AG09309 (cell line): ENCODE data around the gene FZD4.

ENCODE experiments used
- DNase-seq: peaks from one replicate; pipeline ENCODE4 v3.0.0-alpha.2; 2010; ENCODE audit warnings: low read depth
- H3K4me3 ChIP-seq: 2 replicates; pipeline ENCODE4 v1.5.1; 2011; ENCODE audit warnings: mild to moderate bottlenecking, low read depth, low read length, moderate library complexity; ENCODE audit not compliant: control insufficient read depth
- CTCF ChIP-seq: IDR thresholded peaks from 2 replicates; pipeline ENCODE4 v1.5.1; 2011; ENCODE audit warnings: mild to moderate bottlenecking, low read depth, low read length, inconsistent platforms; ENCODE audit not compliant: insufficient read depth, control insufficient read depth; ENCODE audit errors: missing control alignments

Gene FZD4

GRCh38 chr11:86954269-86955110 lies 705 bp downstream of the FZD4 start:
- no peak for TF ChIP-seq CTCF
- H3K4me3 ChIP-seq = peak overlapping the region; percentile 75
- no peak for DNase-seq

- TF ChIP-seq CTCF = no peak
- DNase-seq = no peak
- no peak overlapping the region for H3K4me3 ChIP-seq
Measured at GRCh38 chr11:86952221-86952875, 2.8 kb downstream of the FZD4 start.

- TF ChIP-seq CTCF = no peak
- DNase-seq = no peak
- H3K4me3 ChIP-seq = no peak overlapping the region
Measured at GRCh38 chr11:86951706-86952105, 3.5 kb downstream of the FZD4 start.

- no peak overlapping the region for H3K4me3 ChIP-seq
- DNase-seq = no peak
- TF ChIP-seq CTCF = no peak
Measured at GRCh38 chr11:86950661-86950995, 4.6 kb downstream of the FZD4 start.

GRCh38 chr11:86949995-86950660 lies 5.1 kb downstream of the FZD4 start:
- TF ChIP-seq CTCF = no peak
- DNase-seq = peak; percentile 68
- no peak overlapping the region for H3K4me3 ChIP-seq

GRCh38 chr11:86948733-86949132 lies 6.5 kb downstream of the FZD4 start:
- no peak overlapping the region for H3K4me3 ChIP-seq
- DNase-seq = no peak
- TF ChIP-seq CTCF = no peak
